ENCODE results near the gene PRLHR.
A peak's percentile ranks its signal among the peaks of the same experiment; 100 is the strongest.

The PRLHR gene

GRCh38 chr10:118557946-118558345 lies 37.5 kb downstream of the PRLHR start:
- POLR2A ChIA-PET (ENCODE audit: low non-redundant PET): no interaction called here
- no peak for DNase-seq (ENCODE audit: low spot score)
- no peak for TF ChIP-seq CTCF (conservative IDR thresholded peaks at IDR 0.05; ENCODE audit: low read depth)
- H3K27ac ChIP-seq: no peak overlapping the region
- CTCF ChIA-PET: interaction anchor here (0.6 kb wide), 2 partner anchors 10 to 171 kb away, joined by 3 to 4 read pairs; no protein-coding TSS in a partner anchor

GRCh38 chr10:118551535-118552100 lies 43.8 kb downstream of the PRLHR start:
- H3K27ac ChIP-seq: no peak overlapping the region
- no peak for TF ChIP-seq CTCF (conservative IDR thresholded peaks at IDR 0.05; ENCODE audit: low read depth)
- CTCF ChIA-PET: interaction anchor here (0.5 to 1.1 kb wide), 3 partner anchors 17 to 622 kb away, joined by 3 to 6 read pairs (median 4); no protein-coding TSS in a partner anchor
- POLR2A ChIA-PET (ENCODE audit: low non-redundant PET): no interaction called here
- no peak for DNase-seq (ENCODE audit: low spot score)

- POLR2A ChIA-PET (ENCODE audit: low non-redundant PET): no interaction called here
Observed at GRCh38 chr10:118547282-118547681, 48.2 kb downstream of the PRLHR start.

GRCh38 chr10:118546479-118546878 lies 49.0 kb downstream of the PRLHR start:
- H3K27ac ChIP-seq: no peak overlapping the region
- no peak for DNase-seq (ENCODE audit: low spot score)
- CTCF ChIA-PET: no interaction called here
- TF ChIP-seq CTCF (conservative IDR thresholded peaks at IDR 0.05; ENCODE audit: low read depth): no peak
- POLR2A ChIA-PET (ENCODE audit: low non-redundant PET): no interaction called here

More at GRCh38 chr10:118547282-118547681, 48.2 kb downstream of the PRLHR start:
- H3K27ac ChIP-seq: no peak overlapping the region
- CTCF ChIA-PET: no interaction called here
- no peak for TF ChIP-seq CTCF (conservative IDR thresholded peaks at IDR 0.05; ENCODE audit: low read depth)
- DNase-seq (ENCODE audit: low spot score): no peak

GRCh38 chr10:118545381-118545780 lies 50.1 kb downstream of the PRLHR start:
- POLR2A ChIA-PET (ENCODE audit: low non-redundant PET): no interaction called here
- CTCF ChIA-PET: interaction anchor here (0.6 to 2.5 kb wide), 5 partner anchors 20 to 176 kb away, joined by 3 to 44 read pairs (median 4); no protein-coding TSS in a partner anchor
- H3K27ac ChIP-seq: no peak overlapping the region
- no peak for DNase-seq (ENCODE audit: low spot score)
- no peak for TF ChIP-seq CTCF (conservative IDR thresholded peaks at IDR 0.05; ENCODE audit: low read depth)

GRCh38 chr10:118544401-118544948 lies 51.0 kb downstream of the PRLHR start:
- POLR2A ChIA-PET (ENCODE audit: low non-redundant PET): no interaction called here

More at GRCh38 chr10:118544401-118544948, 51.0 kb downstream of the PRLHR start:
- no peak for DNase-seq (ENCODE audit: low spot score)
- no peak overlapping the region for H3K27ac ChIP-seq
- CTCF ChIA-PET: interaction anchor here (0.6 to 2.5 kb wide), 21 partner anchors 10 to 1341 kb away, joined by 3 to 44 read pairs (median 4); no protein-coding TSS in a partner anchor
- TF ChIP-seq CTCF (conservative IDR thresholded peaks at IDR 0.05; ENCODE audit: low read depth): peak; percentile 58

Data from RWPE1 (cell line).